HG02981 (cell line): ENCODE measurements around the gene PRRT1B.

Experiments
- ATAC-seq: cut with Tn5 transposase; IDR thresholded peaks from one replicate; pipeline ENCODE4 v1.9.1; 2021; ENCODE audit warnings: mild to moderate bottlenecking, moderate library complexity; ENCODE audit not compliant: unreplicated experiment

The PRRT1B gene

DNA sequence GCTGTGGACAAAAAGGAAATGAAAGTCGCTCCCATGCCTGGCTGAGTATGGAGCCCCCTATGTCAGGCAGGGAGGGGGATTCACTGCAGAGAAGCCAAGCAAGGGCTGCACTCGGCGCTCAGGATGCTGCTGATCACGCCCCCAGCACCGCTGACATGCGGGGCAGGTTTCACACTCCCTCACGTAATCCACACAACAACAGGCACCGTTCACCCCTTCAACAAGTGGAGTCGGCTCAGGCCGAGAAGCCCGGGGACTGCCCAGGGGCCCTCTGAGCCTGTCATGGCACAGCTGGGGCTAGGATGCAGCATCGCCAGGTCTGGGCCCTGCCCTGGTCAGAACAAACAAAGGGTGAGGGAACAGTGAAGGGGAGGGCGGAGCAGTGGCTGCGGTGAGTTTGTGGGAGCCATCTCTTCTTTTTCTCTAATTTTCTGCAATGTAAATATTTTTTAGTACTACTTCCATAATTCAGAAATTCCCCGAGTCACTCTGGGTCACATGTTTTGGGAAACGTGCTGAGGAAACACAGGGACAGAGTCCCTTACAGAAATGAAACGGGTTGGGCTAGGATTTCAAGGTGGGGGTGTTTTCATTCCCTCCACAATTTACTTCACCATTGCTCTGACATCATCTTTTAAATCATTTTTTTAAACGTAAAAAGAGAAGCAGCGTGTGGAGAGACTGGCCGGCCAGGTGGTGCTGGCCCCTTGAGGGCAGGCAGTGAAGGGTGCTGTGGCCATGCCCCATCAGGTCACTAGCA is 49.8 kb downstream of the PRRT1B start:
- no peak for ATAC-seq

DNA sequence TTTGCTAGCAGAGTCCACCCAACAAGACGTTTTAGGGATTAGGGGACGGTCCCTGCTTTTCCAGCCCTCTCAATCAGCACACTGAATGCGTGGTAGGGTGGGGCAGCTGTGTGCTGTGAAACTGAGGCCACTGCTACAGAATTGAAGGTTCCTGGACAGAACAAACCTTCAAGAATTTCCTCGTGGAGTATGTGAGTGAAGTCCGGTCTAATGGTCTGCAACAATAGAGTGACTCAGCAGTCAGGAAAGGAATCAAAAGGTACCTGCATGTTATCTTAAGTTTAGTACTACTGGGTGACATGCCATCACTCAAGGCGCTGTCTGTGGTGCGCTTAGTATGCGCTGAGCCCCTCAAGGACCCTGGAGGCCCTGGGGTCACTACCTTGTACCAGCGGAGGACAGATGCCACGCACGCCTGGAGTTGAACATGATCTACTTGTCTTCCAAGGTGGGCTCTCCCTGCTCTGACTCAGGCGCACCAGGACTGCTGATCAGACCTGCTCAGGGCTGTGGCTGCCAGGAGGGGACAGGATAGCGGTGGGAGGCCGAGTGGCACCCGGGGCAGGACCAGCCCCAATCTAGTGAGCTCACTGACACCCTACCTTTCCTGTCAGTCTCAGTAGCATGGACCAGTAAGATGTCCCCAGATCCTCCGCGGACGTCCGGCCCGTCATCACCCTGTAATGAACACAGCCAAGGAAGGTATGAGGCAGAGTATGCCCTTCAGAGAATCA is 50.5 kb downstream of the PRRT1B start:
- ATAC-seq: no peak

DNA sequence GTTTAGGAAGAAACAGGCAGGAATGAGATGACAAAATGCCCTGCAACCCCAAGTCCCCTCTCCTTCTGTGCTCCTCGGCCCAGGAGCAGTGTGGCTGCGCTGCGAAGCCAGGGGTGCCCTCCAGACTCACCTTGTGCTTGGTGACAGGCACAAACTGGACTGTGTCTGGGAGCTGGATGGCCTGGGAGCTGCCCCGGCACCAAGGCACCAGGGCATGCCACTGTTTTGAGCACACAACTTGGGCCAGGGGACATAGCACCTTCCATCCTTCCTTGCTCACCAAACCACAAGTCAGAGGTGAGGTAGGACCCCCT is 51.1 kb downstream of the PRRT1B start:
- no peak for ATAC-seq

DNA sequence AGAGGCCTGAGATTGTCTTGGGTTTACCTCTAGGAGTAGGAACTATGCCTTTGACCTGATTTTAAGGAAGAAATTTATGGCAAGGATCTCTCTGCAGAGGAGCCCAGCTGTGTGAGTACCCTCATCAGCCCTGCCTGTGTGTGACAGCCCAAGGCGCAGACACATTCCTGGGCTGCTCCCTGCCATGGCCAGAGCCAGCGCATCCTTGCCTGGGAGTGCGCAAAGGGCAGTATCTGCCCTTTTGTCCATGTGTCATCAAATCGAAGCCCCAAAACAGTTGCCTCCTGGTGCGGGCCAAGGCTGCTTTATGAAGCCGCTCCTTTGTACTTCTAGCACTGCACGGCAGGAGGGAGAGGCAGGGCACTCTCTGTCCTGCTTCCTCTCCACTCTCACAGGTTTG is 51.9 kb downstream of the PRRT1B start:
- no peak for ATAC-seq

DNA sequence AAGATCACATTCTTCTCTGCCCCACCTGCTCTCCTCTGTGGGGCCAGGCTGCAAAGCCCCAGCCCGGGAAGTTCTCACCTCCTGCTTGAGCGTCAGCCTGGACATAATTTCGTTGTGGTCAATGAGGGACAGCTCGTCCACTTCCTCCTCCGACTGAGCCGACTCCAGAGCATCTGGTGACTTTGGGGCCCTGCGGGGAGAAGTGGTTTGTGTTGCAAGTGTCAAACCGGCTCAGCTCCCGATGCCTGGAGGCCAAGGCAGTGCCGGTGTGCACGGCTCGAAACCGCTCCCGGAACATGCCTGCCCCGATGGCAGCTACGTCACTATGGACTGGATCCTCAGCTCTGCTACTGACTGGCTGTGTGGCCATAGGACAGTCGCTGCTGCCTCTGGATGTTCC is 52.8 kb downstream of the PRRT1B start:
- no peak for ATAC-seq

DNA sequence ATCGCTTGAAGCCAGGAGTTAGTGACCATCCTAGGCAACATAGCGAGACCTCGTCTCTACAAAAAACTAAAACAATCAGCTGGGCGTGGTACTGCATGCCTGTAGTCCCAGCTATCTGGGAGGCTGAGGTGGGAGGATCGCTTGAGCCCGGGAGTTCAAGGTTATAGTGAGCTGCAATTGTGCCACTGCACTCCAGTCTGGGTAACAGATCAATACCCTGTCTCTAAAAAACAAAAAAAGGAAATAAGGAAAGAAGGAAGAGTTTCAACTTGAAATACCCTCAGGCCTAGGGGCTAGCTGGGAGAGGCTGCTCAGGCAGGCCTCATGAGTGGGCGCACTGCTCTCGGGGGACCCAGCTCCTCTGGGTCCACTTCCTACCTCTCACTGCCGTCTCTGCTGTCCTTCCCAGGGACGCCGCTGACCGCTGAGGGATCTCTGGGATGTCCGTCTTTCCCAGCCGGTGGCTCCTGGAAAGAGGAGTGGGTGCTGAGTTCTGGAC is 56.4 kb downstream of the PRRT1B start:
- ATAC-seq: no peak

DNA sequence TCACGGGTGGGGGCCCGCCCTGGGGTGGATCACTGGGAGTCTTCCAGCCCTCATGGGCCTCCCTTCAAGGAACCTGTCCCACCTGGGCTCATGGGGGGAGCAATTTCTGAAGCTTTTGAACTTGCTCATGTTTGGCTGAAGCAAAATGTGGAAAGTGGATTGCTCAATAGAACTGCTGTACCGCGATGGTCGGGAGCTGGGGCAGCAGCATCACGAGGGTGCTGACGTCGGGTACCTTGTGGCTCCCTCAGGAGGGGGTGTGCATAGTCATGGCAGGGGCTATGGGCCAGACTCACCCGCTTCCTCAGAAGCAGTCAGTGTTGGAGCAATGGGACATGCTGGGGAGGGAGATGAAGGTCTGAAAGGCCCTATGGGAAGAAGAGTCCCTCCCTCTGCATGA is 57.9 kb downstream of the PRRT1B start:
- ATAC-seq: no peak

DNA sequence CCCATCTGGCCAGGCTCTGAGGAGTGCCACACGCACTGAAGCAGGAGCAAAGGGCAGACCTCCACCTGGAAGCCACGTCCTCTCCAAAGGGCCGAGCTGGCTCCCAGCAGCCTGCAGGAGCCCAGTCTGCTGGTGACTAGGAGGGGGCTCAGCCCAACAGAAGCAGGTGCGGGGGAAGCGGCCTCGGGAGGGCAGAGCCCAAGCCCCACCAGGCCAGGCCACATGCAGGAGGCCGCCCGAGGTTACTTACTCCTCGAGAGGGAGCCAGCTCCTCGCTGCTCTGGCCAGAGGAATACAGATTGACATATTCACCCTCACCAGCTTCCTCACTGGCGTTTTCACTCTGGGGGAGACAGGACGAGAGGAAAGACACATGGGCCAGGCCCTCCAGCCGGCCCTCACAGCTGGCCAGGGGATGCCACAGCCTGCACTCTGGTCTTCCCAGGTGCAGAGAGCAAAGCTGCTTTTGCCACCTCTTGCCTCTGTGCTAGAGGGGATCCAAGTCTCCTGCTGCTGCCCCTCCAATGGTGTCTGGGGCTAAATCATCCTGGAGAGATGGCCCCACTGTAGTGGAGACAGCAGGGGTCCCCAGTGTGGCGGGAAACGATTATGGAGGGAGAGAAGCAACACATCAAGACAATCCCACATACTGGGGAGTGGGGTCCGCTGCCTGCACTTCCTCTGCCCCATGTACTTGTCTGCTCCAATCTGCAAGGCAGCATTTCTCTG is 58.6 kb downstream of the PRRT1B start:
- ATAC-seq: no peak

DNA sequence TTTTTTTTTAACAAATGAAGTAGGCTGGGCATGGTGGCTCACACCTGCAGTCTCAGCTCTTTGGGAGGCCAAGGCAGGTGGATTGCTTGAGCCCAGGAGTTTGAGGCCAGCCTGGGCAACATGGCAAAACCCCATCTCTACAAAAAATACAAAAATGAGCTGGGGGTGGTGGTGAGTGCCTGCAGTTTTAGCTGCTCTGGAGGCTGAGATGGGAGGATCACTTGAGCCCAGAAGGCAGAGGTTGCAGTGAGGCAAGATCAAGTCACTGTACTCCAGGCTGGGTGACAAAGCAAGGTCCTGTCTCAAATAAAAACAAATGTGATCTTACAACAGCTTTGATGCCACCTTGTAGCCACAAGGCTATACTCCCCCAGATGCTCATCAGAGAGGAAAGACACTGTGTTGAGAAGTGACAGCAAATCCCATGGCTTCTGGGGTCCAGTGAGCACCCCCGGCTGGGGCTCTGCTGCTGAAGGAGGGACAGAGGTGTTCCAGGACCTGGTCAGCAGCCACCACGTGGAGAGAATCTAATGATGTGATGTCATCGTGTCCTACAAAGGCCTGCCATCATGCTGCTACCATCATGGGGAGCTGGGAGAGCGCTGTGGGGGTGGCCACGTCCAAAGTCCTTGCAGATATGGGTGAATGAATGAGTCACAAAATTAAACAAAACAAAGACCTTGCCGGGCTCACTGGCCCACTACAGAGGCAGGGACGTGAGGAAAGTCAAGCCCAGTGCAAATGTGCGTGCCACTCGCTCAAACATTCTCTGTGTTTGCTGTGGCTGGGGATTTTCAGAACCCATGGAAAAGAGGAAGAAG is 60.7 kb downstream of the PRRT1B start:
- no peak for ATAC-seq

DNA sequence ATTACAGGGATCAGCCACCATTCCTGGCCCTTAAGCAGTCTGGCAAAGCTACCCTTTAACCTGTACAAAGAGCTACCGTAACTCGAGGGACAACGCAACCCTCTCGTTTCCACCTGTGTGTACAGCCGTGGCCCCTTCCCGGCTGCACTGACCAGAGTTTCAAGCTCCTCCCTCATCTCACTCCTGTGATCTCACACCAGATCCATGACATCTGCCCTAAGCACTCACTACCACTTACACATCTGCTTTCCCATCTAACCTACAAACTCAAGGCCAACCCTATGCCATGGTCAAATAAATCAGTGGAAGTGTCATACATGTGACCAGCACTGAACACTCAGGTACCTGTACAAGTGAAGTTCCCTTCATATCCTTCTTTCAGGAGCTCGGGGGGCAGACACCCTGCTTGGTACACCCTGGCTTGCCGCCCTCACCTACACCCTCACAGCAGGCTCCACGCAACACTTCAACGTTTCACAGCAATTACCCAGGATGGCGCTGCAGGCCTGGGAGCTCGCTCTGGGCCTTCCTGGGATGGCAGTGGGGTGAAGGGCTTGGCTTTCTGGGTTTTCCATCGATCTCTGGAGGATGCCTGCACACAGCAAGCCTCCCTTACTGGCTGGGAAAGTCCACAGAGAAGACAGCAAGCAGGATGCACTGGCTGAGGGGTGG is 61.7 kb downstream of the PRRT1B start:
- ATAC-seq: no peak

DNA sequence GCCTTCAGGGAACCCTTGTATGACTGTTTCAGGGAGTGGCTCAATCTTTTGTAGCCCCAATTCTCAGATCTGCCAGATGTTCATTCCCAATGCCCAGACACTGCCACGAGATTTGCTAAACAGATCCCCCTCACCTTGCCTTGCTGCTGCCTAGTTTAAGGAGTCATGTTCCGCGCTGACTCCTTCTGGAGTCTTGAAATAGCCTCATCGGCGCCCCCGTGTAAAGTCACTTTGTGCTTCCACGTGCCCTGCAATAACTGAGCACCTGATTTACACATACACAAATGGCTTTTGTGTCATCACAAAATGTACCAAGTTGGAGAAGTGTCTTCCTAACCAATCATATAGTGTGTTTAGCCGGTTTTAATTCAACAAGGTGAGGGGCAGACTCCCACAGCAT is 62.3 kb downstream of the PRRT1B start:
- ATAC-seq: no peak

DNA sequence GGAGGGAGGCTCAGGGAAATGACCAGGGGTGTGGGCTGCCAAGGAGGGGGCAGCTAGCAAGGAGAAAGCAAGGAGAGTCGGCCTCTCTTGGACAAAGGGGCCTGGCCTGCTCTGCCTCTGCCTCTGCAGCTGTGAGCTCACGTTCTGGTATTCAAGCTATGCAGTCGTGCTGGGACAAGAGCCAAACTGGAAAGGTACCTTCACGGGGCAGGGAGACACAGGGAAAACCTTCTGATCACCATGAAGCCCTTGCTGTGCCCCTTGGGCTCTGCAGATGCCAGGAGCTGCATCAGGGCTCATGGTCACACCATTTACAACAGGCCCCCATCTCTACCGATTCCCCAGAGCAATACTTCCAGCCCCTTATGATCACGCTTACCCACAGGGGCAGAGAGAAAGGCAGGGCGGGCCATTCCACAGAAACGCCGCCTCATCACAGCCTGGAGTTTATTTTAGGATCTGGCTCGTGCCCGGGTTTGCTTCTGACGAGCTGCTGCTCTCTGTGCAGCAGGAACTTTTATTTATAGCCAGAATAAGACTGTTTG is 63.2 kb downstream of the PRRT1B start:
- no peak for ATAC-seq
